ENCODE results near the gene PRAC1. TPM values are rescaled to one million over a fixed set of nuclear protein-coding genes. Genes with fewer than 3 reads are reported as not detected.

Gene PRAC1
- total and polyA plus RNA-seq, 12 donors, result 2.7 TPM; not detected in 11

GRCh38 chr17:48752399-48753288 is 30.3 kb upstream of the PRAC1 start:
- peaks cover 0 to 4% (median 0%) of the 10 kb centered on the region in 3 donors for H3K9me3 ChIP-seq (replicated peaks in 1 of 3)

GRCh38 chr17:48751733-48752398 is 29.5 kb upstream of the PRAC1 start:
- Histone ChIP-seq H3K9me3 (replicated peaks in 1 of 3) (peaks cover 0 to 4% (median 0%) of the 10 kb centered on the region in 3 donors), H3K27ac (no peak overlapping the region), H3K36me3 (replicated peaks in 1 of 2) (no peaks in the 10 kb centered on the region), H3K4me1 (replicated peaks in 1 of 2) (peaks cover 0 to 19% of the 10 kb centered on the region in 2 donors), H3K27me3 (peaks cover 100% of the 10 kb centered on the region), H3K4me3 (no peak overlapping the region)
- intact Hi-C loops (cut with DNase I), result no loop called here
- WGBS, 4 donors, result 6 to 13% (median 9%) methylated on average over 13 of the region's 13 CpGs
- DNase-seq, result no peak
- TF ChIP-seq POLR2A (IDR thresholded peaks at IDR 0.05) (no peak), CTCF (IDR thresholded peaks at IDR 0.05) (no peak)

More at GRCh38 chr17:48752399-48753288, 30.3 kb upstream of the PRAC1 start:
- peaks cover 0 to 19% of the 10 kb centered on the region in 2 donors for H3K4me1 ChIP-seq (replicated peaks in 1 of 2)
- H3K4me3 ChIP-seq, result no peak overlapping the region
- H3K27me3 ChIP-seq, result peaks cover 94% of the 10 kb centered on the region
- H3K36me3 ChIP-seq (replicated peaks in 1 of 2), result no peaks in the 10 kb centered on the region
- intact Hi-C loops (cut with DNase I), result no loop called here
- WGBS, 4 donors, result 6 to 12% (median 8%) methylated on average over 20 to 43 of the region's 43 CpGs
- no peak overlapping the region for H3K27ac ChIP-seq
- peak in 1 of 7 donors; percentile 7 for DNase-seq
- TF ChIP-seq CTCF (IDR thresholded peaks at IDR 0.05) (no peak), POLR2A (IDR thresholded peaks at IDR 0.05) (no peak)

GRCh38 chr17:48751172-48751571 is 28.9 kb upstream of the PRAC1 start:
- Histone ChIP-seq H3K27me3 (peaks cover 98% of the 10 kb centered on the region), H3K27ac (no peak overlapping the region), H3K4me3 (no peak overlapping the region), H3K4me1 (replicated peaks in 1 of 2) (peaks cover 0 to 19% of the 10 kb centered on the region in 2 donors), H3K9me3 (replicated peaks in 1 of 3) (peaks cover 0 to 4% (median 0%) of the 10 kb centered on the region in 3 donors), H3K36me3 (replicated peaks in 1 of 2) (no peaks in the 10 kb centered on the region)
- 0 to 8% (median 4%) methylated on average over 3 of the region's 3 CpGs for WGBS, 4 donors
- no peak for DNase-seq
- intact Hi-C loops (cut with DNase I), result no loop called here
- TF ChIP-seq CTCF (IDR thresholded peaks at IDR 0.05), result no peak

Data from adrenal gland (tissue), 12 donors.